ENCODE results near the gene SPDYE4.
A peak's percentile ranks its signal among the peaks of the same experiment; 100 is the strongest.
"Not testable (repeated sequence)": the region's sequence is repeated elsewhere in the genome, so short reads cannot be mapped to it uniquely, and the experiment has no call there.

SPDYE4 gene

GRCh38 chr17:8758137-8758596 is at the start of gene SPDYE4:
TSS of gene SPDYE4 (minus strand) at chr17:8758546. CDS start at chr17:8758382, 164 bp downstream.
- Histone ChIP-seq H3K4me1 (ENCODE audit: control insufficient read depth, low read length) (no peaks in the 10 kb centered on the region), H3K4me2 (ENCODE audit: low read length) (no peak within 1 kb of the TSS), H3F3A (ENCODE audit: control insufficient read depth, insufficient read depth) (no peaks in the 10 kb centered on the region), H3K36me3 (ENCODE audit: control insufficient read depth, low read length) (no peaks in the 10 kb centered on the region), H4K20me1 (ENCODE audit: control insufficient read depth, insufficient read depth, low read depth, low read length) (no peaks in the 10 kb centered on the region), H3K27ac (ENCODE audit: low read depth, low read length) (no peak within 1 kb of the TSS), H3K4me3 (ENCODE audit: low read length) (no peak within 1 kb of the TSS), H3K9me2 (replicated peaks; ENCODE audit: control insufficient read depth, low read length) (no peaks in the 10 kb centered on the region), H3K9me3 (ENCODE audit: control insufficient read depth, insufficient read depth, low read length) (no peaks in the 10 kb centered on the region), H3K27me3 (ENCODE audit: control insufficient read depth, low read length) (peaks cover 3% of the 10 kb centered on the region; the same call in 1 of the 2 replicates), H3K79me2 (ENCODE audit: control insufficient read depth, low read length) (no peaks in the 10 kb centered on the region)
- TF ChIP-seq EZH2phosphoT487 (IDR thresholded peaks at IDR 0.05; ENCODE audit: borderline replicate concordance, low read length), result no peak
- no peak for TF ChIP-seq CTCF (IDR thresholded peaks at IDR 0.05; ENCODE audit: low read depth, low read length, poor library complexity, severe bottlenecking)

- no peaks in the 10 kb centered on the region for H3K9me2 ChIP-seq (replicated peaks; ENCODE audit: control insufficient read depth, low read length)
- H3K4me1 ChIP-seq (ENCODE audit: control insufficient read depth, low read length), result peaks cover 16% of the 10 kb centered on the region
Measured at GRCh38 chr17:8806926-8807550, 48.7 kb upstream of the SPDYE4 start.

GRCh38 chr17:8806253-8806925 is 48.0 kb upstream of the SPDYE4 start:
- Histone ChIP-seq H3K9me2 (replicated peaks; ENCODE audit: control insufficient read depth, low read length) (no peaks in the 10 kb centered on the region), H3K36me3 (ENCODE audit: control insufficient read depth, low read length) (no peaks in the 10 kb centered on the region), H3K9me3 (ENCODE audit: control insufficient read depth, insufficient read depth, low read length) (peaks cover 12% of the 10 kb centered on the region), H3K27me3 (ENCODE audit: control insufficient read depth, low read length) (no peaks in the 10 kb centered on the region), H3K4me2 (ENCODE audit: low read length) (peak overlapping the region; percentile 37), H3F3A (ENCODE audit: control insufficient read depth, insufficient read depth) (no peaks in the 10 kb centered on the region), H3K27ac (ENCODE audit: low read depth, low read length) (peak overlapping the region; percentile 48), H3K4me3 (ENCODE audit: low read length) (peak overlapping the region; percentile 33; the same call in 1 of the 2 replicates), H3K79me2 (ENCODE audit: control insufficient read depth, low read length) (no peaks in the 10 kb centered on the region), H4K20me1 (ENCODE audit: control insufficient read depth, insufficient read depth, low read depth, low read length) (no peaks in the 10 kb centered on the region), H3K4me1 (ENCODE audit: control insufficient read depth, low read length) (peaks cover 16% of the 10 kb centered on the region)
- no peak for TF ChIP-seq CTCF (IDR thresholded peaks at IDR 0.05; ENCODE audit: low read depth, low read length, poor library complexity, severe bottlenecking)
- TF ChIP-seq EZH2phosphoT487 (IDR thresholded peaks at IDR 0.05; ENCODE audit: borderline replicate concordance, low read length), result no peak

More at GRCh38 chr17:8806926-8807550, 48.7 kb upstream of the SPDYE4 start:
- Histone ChIP-seq H4K20me1 (ENCODE audit: control insufficient read depth, insufficient read depth, low read depth, low read length) (no peaks in the 10 kb centered on the region), H3K36me3 (ENCODE audit: control insufficient read depth, low read length) (no peaks in the 10 kb centered on the region), H3K27ac (ENCODE audit: low read depth, low read length) (peak overlapping the region; percentile 48), H3K4me3 (ENCODE audit: low read length) (peak overlapping the region; percentile 33), H3F3A (ENCODE audit: control insufficient read depth, insufficient read depth) (no peaks in the 10 kb centered on the region), H3K79me2 (ENCODE audit: control insufficient read depth, low read length) (no peaks in the 10 kb centered on the region), H3K4me2 (ENCODE audit: low read length) (peak overlapping the region; percentile 37), H3K9me3 (ENCODE audit: control insufficient read depth, insufficient read depth, low read length) (peaks cover 12% of the 10 kb centered on the region), H3K27me3 (ENCODE audit: control insufficient read depth, low read length) (no peaks in the 10 kb centered on the region)
- TF ChIP-seq EZH2phosphoT487 (IDR thresholded peaks at IDR 0.05; ENCODE audit: borderline replicate concordance, low read length) (no peak), CTCF (IDR thresholded peaks at IDR 0.05; ENCODE audit: low read depth, low read length, poor library complexity, severe bottlenecking) (no peak)

GRCh38 chr17:8805396-8805795 is 47.0 kb upstream of the SPDYE4 start:
- H3K27me3 ChIP-seq (ENCODE audit: control insufficient read depth, low read length); H4K20me1 ChIP-seq (ENCODE audit: control insufficient read depth, insufficient read depth, low read depth, low read length); H3K27ac ChIP-seq (ENCODE audit: low read depth, low read length); H3K9me2 ChIP-seq (replicated peaks; ENCODE audit: control insufficient read depth, low read length); H3K36me3 ChIP-seq (ENCODE audit: control insufficient read depth, low read length); H3K79me2 ChIP-seq (ENCODE audit: control insufficient read depth, low read length); H3K4me3 ChIP-seq (ENCODE audit: low read length); H3K4me2 ChIP-seq (ENCODE audit: low read length); H3F3A ChIP-seq (ENCODE audit: control insufficient read depth, insufficient read depth): not testable (repeated sequence)
- Histone ChIP-seq H3K9me3 (ENCODE audit: control insufficient read depth, insufficient read depth, low read length) (peaks cover 12% of the 10 kb centered on the region), H3K4me1 (ENCODE audit: control insufficient read depth, low read length) (peaks cover 16% of the 10 kb centered on the region)

Data from DOHH2 (cell line).